Measurements from ENCODE around the gene TRAM2. TPM values are rescaled to one million over a fixed set of nuclear protein-coding genes. Genes with fewer than 3 reads are reported as not detected.

The TRAM2 gene
- polyA plus RNA-seq, 1 experiment: 152 TPM

- DNase-seq (ENCODE audit: low read depth, low spot score): no peak
- no peak for TF ChIP-seq CTCF (IDR thresholded peaks at IDR 0.05; ENCODE audit: low read depth, low read length)
- Histone ChIP-seq H3K27ac (ENCODE audit: low read depth, low read length) (peak overlapping the region; percentile 69), H3K4me3 (ENCODE audit: low read depth, low read length) (no peak overlapping the region), H3K9me3 (ENCODE audit: control insufficient read depth, insufficient read depth, low read length) (no peaks in the 10 kb centered on the region), H3K27me3 (ENCODE audit: control insufficient read depth, insufficient read depth, low read length) (no peaks in the 10 kb centered on the region)
- ChIA-PET CTCF (no interaction called here), POLR2A (interaction anchor here (0.8 to 1.7 kb wide), 2 partner anchors 14 to 32 kb away, joined by 3 to 5 read pairs; no protein-coding TSS in a partner anchor)
These were observed 32.9 kb downstream of the TRAM2 start for GRCh38 chr6:52543729-52544601.

- Histone ChIP-seq H3K9me3 (ENCODE audit: control insufficient read depth, insufficient read depth, low read length) (no peaks in the 10 kb centered on the region), H3K27me3 (ENCODE audit: control insufficient read depth, insufficient read depth, low read length) (no peaks in the 10 kb centered on the region), H3K4me3 (ENCODE audit: low read depth, low read length) (no peak overlapping the region), H3K27ac (ENCODE audit: low read depth, low read length) (peak overlapping the region; percentile 69)
- no peak for TF ChIP-seq CTCF (IDR thresholded peaks at IDR 0.05; ENCODE audit: low read depth, low read length)
- DNase-seq (ENCODE audit: low read depth, low spot score): no peak
- ChIA-PET CTCF (interaction anchor here (0.7 kb wide), 1 partner anchor 136 kb away, joined by 6 read pairs; no protein-coding TSS in a partner anchor), POLR2A (interaction anchor here (0.8 kb wide), 1 partner anchor 14 kb away, joined by 3 read pairs; no protein-coding TSS in a partner anchor)
These were observed 33.6 kb downstream of the TRAM2 start for GRCh38 chr6:52543262-52543661.

DNA sequence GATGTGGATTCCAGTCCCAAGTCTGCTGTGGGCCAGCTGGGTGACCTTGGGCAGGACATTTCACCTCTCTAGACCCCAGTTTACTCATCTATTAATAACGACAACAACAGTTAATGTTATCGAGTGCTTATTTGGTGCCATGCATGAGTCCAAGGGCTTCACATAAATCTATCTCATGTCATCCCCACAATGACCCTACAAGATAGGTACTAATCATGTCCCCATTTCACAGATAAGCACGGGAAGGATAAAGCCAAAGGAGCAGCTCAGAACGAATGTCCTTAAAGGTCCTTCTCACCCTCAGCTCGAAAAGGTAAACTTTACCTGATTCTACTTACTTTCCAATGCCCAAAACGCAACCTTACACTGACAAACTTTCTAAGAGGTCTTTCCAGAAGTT, 35.7 kb downstream of the TRAM2 start:
- Histone ChIP-seq H3K9me3 (ENCODE audit: control insufficient read depth, insufficient read depth, low read length) (no peaks in the 10 kb centered on the region), H3K27ac (ENCODE audit: low read depth, low read length) (peak overlapping the region; percentile 43), H3K27me3 (ENCODE audit: control insufficient read depth, insufficient read depth, low read length) (no peaks in the 10 kb centered on the region), H3K4me3 (ENCODE audit: low read depth, low read length) (no peak overlapping the region)
- no peak for TF ChIP-seq CTCF (IDR thresholded peaks at IDR 0.05; ENCODE audit: low read depth, low read length)
- no peak for DNase-seq (ENCODE audit: low read depth, low spot score)
- ChIA-PET CTCF (interaction anchor here (1.1 kb wide), 1 partner anchor 122 kb away, joined by 5 read pairs; no protein-coding TSS in a partner anchor), POLR2A (interaction anchor here (1.5 to 2.7 kb wide), 3 partner anchors 10 to 26 kb away, joined by 3 to 9 read pairs (median 5); no protein-coding TSS in a partner anchor)

DNA sequence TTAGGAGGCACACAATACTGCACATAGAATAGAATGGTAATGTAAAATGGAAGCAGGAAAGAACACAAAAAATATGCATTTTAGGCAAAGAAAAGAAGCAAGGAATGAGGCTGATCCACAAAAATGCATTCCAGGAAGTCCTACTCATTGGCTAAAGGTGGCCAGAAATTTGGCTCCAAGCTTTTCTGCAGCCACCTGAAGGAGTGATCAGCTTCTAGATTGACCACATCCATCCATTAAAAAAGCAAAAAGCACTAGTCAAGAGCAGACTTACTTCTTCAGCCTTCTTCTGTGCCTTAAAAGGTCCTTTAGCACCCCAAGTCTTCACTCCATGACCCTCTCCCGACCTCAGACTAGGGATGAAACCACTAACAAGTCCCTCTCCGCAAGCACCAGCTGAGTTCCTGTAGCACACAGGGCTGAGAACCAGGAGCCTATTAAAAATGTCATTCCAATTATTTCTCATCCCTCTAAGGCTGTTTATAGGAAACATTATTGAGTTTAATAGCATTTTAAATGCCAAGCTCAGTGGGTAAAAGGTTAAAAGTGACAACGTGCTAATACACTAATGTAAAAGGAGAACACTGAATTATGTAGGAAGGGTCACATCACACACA, 36.5 kb downstream of the TRAM2 start:
- no peak for TF ChIP-seq CTCF (IDR thresholded peaks at IDR 0.05; ENCODE audit: low read depth, low read length)

More for the DNA sequence above, 36.5 kb downstream of the TRAM2 start:
- DNase-seq (ENCODE audit: low read depth, low spot score): no peak
- CTCF ChIA-PET: interaction anchor here (1.1 kb wide), 2 partner anchors 25 to 122 kb away, joined by 3 to 5 read pairs; no protein-coding TSS in a partner anchor
- peak overlapping the region; percentile 79 for H3K27ac ChIP-seq (ENCODE audit: low read depth, low read length)
- no peak overlapping the region for H3K4me3 ChIP-seq (ENCODE audit: low read depth, low read length)
- POLR2A ChIA-PET: interaction anchor here (1.5 to 2.7 kb wide), 4 partner anchors 11 to 120 kb away, joined by 3 to 9 read pairs (median 6); partner anchors contain the start of gene EFHC1
- H3K27me3 ChIP-seq (ENCODE audit: control insufficient read depth, insufficient read depth, low read length): no peaks in the 10 kb centered on the region
- no peaks in the 10 kb centered on the region for H3K9me3 ChIP-seq (ENCODE audit: control insufficient read depth, insufficient read depth, low read length)

Measured in AG04450 (cell line).